Measurements from ENCODE around the gene IL21R.

The IL21R gene

GRCh38 chr16:27436065-27436464, 34.1 kb downstream of the IL21R start:
- no peak for DNase-seq (ENCODE audit: low read depth)
- no peak overlapping the region for H3K4me3 ChIP-seq (ENCODE audit: control insufficient read depth, low read depth, low read length)
- no peak for TF ChIP-seq CTCF (conservative IDR thresholded peaks at IDR 0.05; ENCODE audit: control insufficient read depth, insufficient read depth, low read depth, low read length)

DNA sequence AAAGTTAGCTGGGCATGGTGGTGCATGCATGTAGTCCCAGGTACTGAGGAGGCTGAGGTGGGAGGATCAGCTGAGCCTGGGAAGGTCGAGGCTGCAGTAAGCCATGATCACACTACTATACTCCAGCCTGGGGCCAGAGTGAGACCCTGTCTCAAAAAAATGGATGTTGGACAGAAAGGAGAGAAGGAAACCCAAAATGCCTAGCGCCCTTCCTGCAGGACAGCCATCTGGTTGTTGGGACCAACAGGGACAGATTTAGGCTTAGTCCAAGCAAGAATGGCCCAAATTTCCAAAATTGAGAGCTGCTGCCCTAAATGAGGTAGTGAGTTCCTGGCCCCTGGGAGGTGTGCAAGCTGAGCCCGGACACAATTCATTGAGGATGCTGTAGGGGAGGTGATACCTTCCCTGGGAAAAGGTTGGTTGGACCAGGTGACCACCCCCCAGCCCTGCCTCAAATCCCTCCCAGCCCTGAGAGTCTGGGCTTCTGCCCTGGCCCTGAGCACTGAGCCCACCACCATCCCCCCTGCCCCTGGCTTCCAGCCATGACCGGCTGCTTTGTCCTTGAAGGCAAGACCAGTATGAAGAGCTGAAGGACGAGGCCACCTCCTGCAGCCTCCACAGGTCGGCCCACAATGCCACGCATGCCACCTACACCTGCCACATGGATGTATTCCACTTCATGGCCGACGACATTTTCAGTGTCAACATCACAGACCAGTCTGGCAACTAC, 35.1 kb downstream of the IL21R start:
- no peak for TF ChIP-seq CTCF (conservative IDR thresholded peaks at IDR 0.05; ENCODE audit: control insufficient read depth, insufficient read depth, low read depth, low read length)
- DNase-seq (ENCODE audit: low read depth), result no peak
- no peak overlapping the region for H3K4me3 ChIP-seq (ENCODE audit: control insufficient read depth, low read depth, low read length)

GRCh38 chr16:27437946-27438345, 36.0 kb downstream of the IL21R start:
- no peak for TF ChIP-seq CTCF (conservative IDR thresholded peaks at IDR 0.05; ENCODE audit: control insufficient read depth, insufficient read depth, low read depth, low read length)
- H3K4me3 ChIP-seq (ENCODE audit: control insufficient read depth, low read depth, low read length), result no peak overlapping the region
- DNase-seq (ENCODE audit: low read depth), result no peak

- DNase-seq (ENCODE audit: low read depth), result no peak
- no peak overlapping the region for H3K4me3 ChIP-seq (ENCODE audit: control insufficient read depth, low read depth, low read length)
- no peak for TF ChIP-seq CTCF (conservative IDR thresholded peaks at IDR 0.05; ENCODE audit: control insufficient read depth, insufficient read depth, low read depth, low read length)
Measured at GRCh38 chr16:27439271-27440018, 37.5 kb downstream of the IL21R start.

- H3K4me3 ChIP-seq (ENCODE audit: control insufficient read depth, low read depth, low read length), result no peak overlapping the region
- no peak for TF ChIP-seq CTCF (conservative IDR thresholded peaks at IDR 0.05; ENCODE audit: control insufficient read depth, insufficient read depth, low read depth, low read length)
- DNase-seq (ENCODE audit: low read depth), result no peak
Measured at GRCh38 chr16:27441276-27441675, 39.3 kb downstream of the IL21R start.

- TF ChIP-seq CTCF (conservative IDR thresholded peaks at IDR 0.05; ENCODE audit: control insufficient read depth, insufficient read depth, low read depth, low read length), result no peak
- DNase-seq (ENCODE audit: low read depth), result no peak
- no peak overlapping the region for H3K4me3 ChIP-seq (ENCODE audit: control insufficient read depth, low read depth, low read length)
Measured at GRCh38 chr16:27441998-27442397, 40.0 kb downstream of the IL21R start.

Measured in fibroblast of mammary gland (primary cell).